A549 (cell line): ENCODE measurements around the gene DLG2. TPM values are rescaled to one million over a fixed set of nuclear protein-coding genes. Genes with fewer than 3 reads are reported as not detected.
"Not testable (repeated sequence)": the region's sequence is repeated elsewhere in the genome, so short reads cannot be mapped to it uniquely, and the experiment has no call there.

Experiments used
- ATAC-seq, 2 experiments: fragments of 200-7000 bp in 1 of 2; fragments of >200 bp in 1 of 2; cut with Nextera tagmentation in 1 of 2; cut with Tn5 transposase in 1 of 2; 3 replicates each; pipeline versions ENCODE4 v1.8.0 to v1.9.1; 2018 to 2020; ENCODE audit warnings: mild to moderate bottlenecking in 1 of 2, moderate library complexity in 1 of 2
- CTCF ChIA-PET: fragments of 300-600 bp; sonication (Branson Sonifier 250); formaldehyde crosslinking; extraction: SDS; loops from one replicate; lab custom pipeline; 2021; ENCODE audit warnings: antibody characterized with exemption, inconsistent platforms; lab: Yijun Ruan, JAX
- POLR2A ChIA-PET: fragments of 350-600 bp; formaldehyde crosslinking; extraction: SDS; loops from one replicate; lab custom pipeline; 2021; ENCODE audit warnings: antibody characterized with exemption, inconsistent platforms; lab: Yijun Ruan, JAX
- DNase-seq, 2 experiments: peaks; one replicate each; pipeline versions ENCODE4 v3.0.0 to v3.0.0-alpha.2; 2011 to 2016; ENCODE audit warnings: low read depth in 1 of 2, low spot score in 1 of 2
- FAIRE-seq: peaks from 2 replicates; lab custom pipeline; 2011; peaks lifted over from hg19 to GRCh38; lab: Jason Lieb, UNC
- H3K27ac ChIP-seq, 2 experiments: fragments of >200 bp; sonication (Bioruptor Twin); formaldehyde crosslinking; 3 replicates each; pipeline ENCODE4 v1.5.1; 2016 to 2017
- H3K4me1 ChIP-seq: fragments of >200 bp; sonication (Bioruptor Twin); formaldehyde crosslinking; 3 replicates; pipeline ENCODE4 v1.6.1; 2016
- H3K4me2 ChIP-seq: fragments of >200 bp; sonication (Bioruptor Twin); formaldehyde crosslinking; 3 replicates; pipeline ENCODE4 v1.6.1; 2016
- H3K4me3 ChIP-seq: fragments of >200 bp; sonication (Bioruptor Twin); formaldehyde crosslinking; 3 replicates; pipeline ENCODE4 v1.5.1; 2016
- H3K9me3 ChIP-seq: fragments of >200 bp; sonication (Bioruptor Twin); formaldehyde crosslinking; 3 replicates; pipeline ENCODE4 v1.6.1; 2016
- BHLHE40 ChIP-seq: IDR thresholded peaks from 2 replicates; pipeline ENCODE4 v1.6.1; 2012; ENCODE audit warnings: low read depth, low read length, inconsistent platforms
- CBX8 ChIP-seq: fragments of 200-600 bp; sonication (generic); IDR thresholded peaks from 2 replicates; pipeline ENCODE4 v1.6.1; 2016
- CEBPB ChIP-seq, 2 experiments: fragments of >200 bp in 1 of 2; sonication (Bioruptor Twin) in 1 of 2; formaldehyde crosslinking in 1 of 2; IDR thresholded peaks; 2 replicates each; pipeline ENCODE4 v1.6.1; 2012 to 2016
- CHD2 ChIP-seq: fragments of 150-350 bp; IDR thresholded peaks from 2 replicates; pipeline ENCODE4 v1.6.1; 2014; ENCODE audit warnings: low read length; ENCODE audit not compliant: partially characterized antibody
- E2F6 ChIP-seq: IDR thresholded peaks from 2 replicates; pipeline ENCODE4 v1.6.1; 2012; ENCODE audit warnings: low read depth, borderline replicate concordance
- ELK1 ChIP-seq: fragments of 150-350 bp; IDR thresholded peaks from 2 replicates; pipeline ENCODE4 v1.6.1; 2014; ENCODE audit warnings: low read depth, mild to moderate bottlenecking, low read length
- EP300 ChIP-seq, 2 experiments: fragments of >200 bp; sonication (Bioruptor Twin); formaldehyde crosslinking; IDR thresholded peaks; 2 replicates in 1 of 2; 3 replicates in 1 of 2; pipeline ENCODE4 v1.6.1; 2016 to 2017
- FOXS1 ChIP-seq: fragments of 250-450 bp; sonication (Bioruptor Pico); IDR thresholded peaks from 2 replicates; pipeline ENCODE4 v1.5.0; 2020; ENCODE audit warnings: mild to moderate bottlenecking, moderate library complexity
- HOXB13 ChIP-seq: fragments of 250-450 bp; sonication (Bioruptor Pico); IDR thresholded peaks from 2 replicates; pipeline ENCODE4 v1.5.0; 2020; ENCODE audit warnings: low read depth, mild to moderate bottlenecking, moderate library complexity
- JUNB ChIP-seq: fragments of >200 bp; sonication (Bioruptor Twin); formaldehyde crosslinking; IDR thresholded peaks from 2 replicates; pipeline ENCODE4 v1.6.1; 2016
- MAX ChIP-seq: IDR thresholded peaks from 2 replicates; pipeline ENCODE4 v1.6.1; 2012
- NFE2L2 ChIP-seq: fragments of 150-350 bp; conservative IDR thresholded peaks from 2 replicates; pipeline ENCODE4 v1.6.1; 2014; ENCODE audit warnings: low read length
- POLR2AphosphoS2 ChIP-seq: conservative IDR thresholded peaks from 2 replicates; pipeline ENCODE4 v1.6.1; 2012; ENCODE audit warnings: low read length, improper control_type of control experiment, inconsistent platforms
- RFX5 ChIP-seq: fragments of 450-650 bp; IDR thresholded peaks from 2 replicates; pipeline ENCODE4 v1.7.1; 2014; ENCODE audit warnings: antibody characterized with exemption, mild to moderate bottlenecking, moderate library complexity
- RNF2 ChIP-seq: fragments of 200-600 bp; sonication (generic); IDR thresholded peaks from 2 replicates; pipeline ENCODE4 v1.6.1; 2016; ENCODE audit warnings: low read depth, mild to moderate bottlenecking, antibody characterized with exemption, moderate library complexity, borderline replicate concordance
- SMC3 ChIP-seq: fragments of >200 bp; sonication (Bioruptor Twin); formaldehyde crosslinking; IDR thresholded peaks from 3 replicates; pipeline ENCODE4 v1.6.1; 2018; ENCODE audit warnings: inconsistent platforms
- WGBS: methylation state at CpG from one replicate; pipeline ENCODE4 v1.1.6; 2017; ENCODE audit errors: missing lambda C conversion rate; 5-methylcytosine and 5-hydroxymethylcytosine counted together
- polyA plus RNA-seq, 4 experiments: library from polyadenylated mRNA; depleted of rRNA in 3 of 4; stranded (reverse); fragments of >200 nt; fragmentation: RNase III in 1 of 4; extraction: RNeasy Plus Mini Kit Qiagen cat#74134 plus additional on column Dnase treatment in 1 of 4; gene quantifications; 2 replicates in 3 of 4; 3 replicates in 1 of 4; pipeline ENCODE4 v1.2.3, GENCODE V29; 2011 to 2017
- TF ChIP-seq, protein P1 (sequence below): fragments of >200 bp; sonication (Bioruptor Twin); formaldehyde crosslinking; IDR thresholded peaks from 3 replicates; pipeline ENCODE4 v1.6.1; 2016
- TF ChIP-seq, protein P2 (sequence below): fragments of 250-450 bp; sonication (Bioruptor Pico); IDR thresholded peaks from 2 replicates; pipeline ENCODE4 v1.5.0; 2020; ENCODE audit warnings: low read depth, mild to moderate bottlenecking, moderate library complexity

DLG2 gene
- polyA plus RNA-seq, 2 of the 4 experiments (the other 2 are of a cell fraction): 0.26 to 0.79 TPM

DNA sequence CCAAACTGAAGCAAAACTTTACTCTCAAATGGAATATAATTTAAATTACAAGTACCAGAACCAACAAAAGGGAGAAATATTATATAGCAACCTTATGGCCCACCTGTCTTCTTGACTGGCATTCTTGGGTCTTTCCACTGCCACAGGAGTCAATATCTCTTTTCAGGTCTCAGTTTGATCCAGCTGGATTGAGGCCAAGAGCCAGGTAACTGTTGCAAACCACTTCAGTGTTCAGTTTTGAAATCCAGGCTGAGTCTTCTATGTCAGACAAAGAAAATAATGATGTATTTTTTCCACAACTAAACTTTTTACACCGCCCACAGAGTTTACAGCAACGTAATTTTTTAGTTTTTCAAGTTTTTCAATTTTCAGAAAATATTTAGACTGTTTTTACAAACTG, 648 bp downstream of the DLG2 start (continued):
- TF ChIP-seq E2F6: no peak
- TF ChIP-seq, all 56 proteins: peak for 0

GRCh38 chr11:85620256-85620655, 6.9 kb downstream of the DLG2 start:
- Histone ChIP-seq H3K4me3 (no peak overlapping the region), H3K9me3 (no peaks in the 10 kb centered on the region), H3K4me1 (no peaks in the 10 kb centered on the region), H3K4me2 (no peak overlapping the region), H3K27ac (no peak overlapping the region)
- DNase-seq (no peak), FAIRE-seq (no peak), ATAC-seq (no peak)
- ChIA-PET CTCF (interaction anchor here (1.5 kb wide), 1 partner anchor 234 kb away, joined by 5 read pairs; the partner anchor contains the start of gene CCDC83), POLR2A (no interaction called here)
- TF ChIP-seq E2F6 (no peak), ELK1 (no peak), BHLHE40 (no peak), SMC3 (no peak), MAX (no peak), CEBPB (IDR thresholded peaks at IDR 0.05) (no peak), FOXS1 (no peak), RNF2 (no peak), RFX5 (no peak), JUNB (no peak), CHD2 (no peak), HOXB13 (CRISPR knock-in tag) (no peak), EP300 (IDR thresholded peaks at IDR 0.05) (no peak), NFE2L2 (no peak), POLR2AphosphoS2 (no peak)
- TF ChIP-seq, protein P1, sequence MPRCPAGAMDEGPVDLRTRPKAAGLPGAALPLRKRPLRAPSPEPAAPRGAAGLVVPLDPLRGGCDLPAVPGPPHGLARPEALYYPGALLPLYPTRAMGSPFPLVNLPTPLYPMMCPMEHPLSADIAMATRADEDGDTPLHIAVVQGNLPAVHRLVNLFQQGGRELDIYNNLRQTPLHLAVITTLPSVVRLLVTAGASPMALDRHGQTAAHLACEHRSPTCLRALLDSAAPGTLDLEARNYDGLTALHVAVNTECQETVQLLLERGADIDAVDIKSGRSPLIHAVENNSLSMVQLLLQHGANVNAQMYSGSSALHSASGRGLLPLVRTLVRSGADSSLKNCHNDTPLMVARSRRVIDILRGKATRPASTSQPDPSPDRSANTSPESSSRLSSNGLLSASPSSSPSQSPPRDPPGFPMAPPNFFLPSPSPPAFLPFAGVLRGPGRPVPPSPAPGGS: no peak
- TF ChIP-seq, protein P2, sequence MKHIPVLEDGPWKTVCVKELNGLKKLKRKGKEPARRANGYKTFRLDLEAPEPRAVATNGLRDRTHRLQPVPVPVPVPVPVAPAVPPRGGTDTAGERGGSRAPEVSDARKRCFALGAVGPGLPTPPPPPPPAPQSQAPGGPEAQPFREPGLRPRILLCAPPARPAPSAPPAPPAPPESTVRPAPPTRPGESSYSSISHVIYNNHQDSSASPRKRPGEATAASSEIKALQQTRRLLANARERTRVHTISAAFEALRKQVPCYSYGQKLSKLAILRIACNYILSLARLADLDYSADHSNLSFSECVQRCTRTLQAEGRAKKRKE (CRISPR knock-in tag): no peak
- WGBS: 78% methylated on average over 3 of the region's 3 CpGs

- DNase-seq (no peak), ATAC-seq (no peak), FAIRE-seq (no peak)
- POLR2A ChIA-PET: no interaction called here
- Histone ChIP-seq H3K27ac (no peak overlapping the region), H3K4me1 (no peaks in the 10 kb centered on the region), H3K9me3 (no peaks in the 10 kb centered on the region), H3K4me2 (no peak overlapping the region), H3K4me3 (no peak overlapping the region)
- CTCF ChIA-PET: no interaction called here
- 74% methylated on average over 6 of the region's 6 CpGs for WGBS
- peak; percentile 88 to 93 for TF ChIP-seq CEBPB (IDR thresholded peaks at IDR 0.05)
- no peak for TF ChIP-seq CBX8
Measured at GRCh38 chr11:85619499-85619898, 7.6 kb downstream of the DLG2 start.

DNA sequence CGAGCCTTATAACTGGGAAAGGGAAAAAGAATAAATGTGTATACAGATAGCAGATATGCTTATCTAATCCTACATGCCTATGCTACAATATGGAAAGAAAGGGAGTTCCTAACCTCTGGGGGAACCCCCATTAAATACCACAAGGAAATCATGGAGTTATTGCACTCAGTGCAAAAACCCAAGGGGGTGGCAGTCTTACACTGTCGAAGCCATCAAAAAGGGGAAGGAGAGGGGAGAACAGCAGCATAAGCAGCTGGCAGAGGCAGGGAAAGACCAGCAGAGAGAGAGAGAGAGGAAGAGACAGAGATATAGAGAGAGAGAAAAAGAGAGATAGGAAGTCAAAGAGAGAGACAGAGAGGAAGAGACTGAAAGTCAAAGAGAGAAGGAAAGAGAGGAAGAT, 15.5 kb downstream of the DLG2 start:
- H3K9me3 ChIP-seq, ATAC-seq, CTCF ChIA-PET, FAIRE-seq, POLR2A ChIA-PET, H3K4me2 ChIP-seq, DNase-seq, H3K27ac ChIP-seq, H3K4me1 ChIP-seq, H3K4me3 ChIP-seq: not testable (repeated sequence)
- 57% methylated on average over 2 of the region's 2 CpGs for WGBS

DNA sequence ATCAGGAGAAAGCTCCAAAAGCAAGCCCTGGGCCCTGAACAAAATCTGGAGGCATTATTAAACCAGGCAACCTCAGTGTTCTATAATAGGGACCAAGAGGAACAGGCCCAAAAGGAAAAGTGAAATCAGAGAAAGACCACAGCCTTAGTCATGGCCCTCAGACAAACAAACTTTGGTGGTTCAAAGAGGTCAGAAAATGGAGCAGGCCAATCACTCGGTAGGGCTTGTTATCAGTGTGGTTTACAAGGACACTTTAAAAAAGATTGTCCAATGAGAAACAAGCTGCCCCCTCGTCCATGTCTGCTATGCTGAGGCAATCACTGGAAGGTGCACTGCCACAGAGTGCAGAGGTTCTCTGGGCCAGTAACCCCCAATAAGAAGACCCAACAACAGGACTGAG, 17.9 kb downstream of the DLG2 start:
- POLR2A ChIA-PET: not testable (repeated sequence)
- CTCF ChIA-PET: interaction anchor here (0.6 kb wide), 1 partner anchor 18 kb away, joined by 3 read pairs; no protein-coding TSS in a partner anchor
- 37% methylated on average over 2 of the region's 2 CpGs for WGBS

GRCh38 chr11:85608621-85609020, 18.5 kb downstream of the DLG2 start:
- H3K4me2 ChIP-seq, H3K4me3 ChIP-seq, CTCF ChIA-PET, POLR2A ChIA-PET, ATAC-seq, H3K9me3 ChIP-seq, DNase-seq, FAIRE-seq, H3K27ac ChIP-seq, H3K4me1 ChIP-seq: not testable (repeated sequence)

More for the DNA sequence above, 17.9 kb downstream of the DLG2 start:
- DNase-seq, FAIRE-seq, H3K9me3 ChIP-seq, H3K4me2 ChIP-seq, H3K4me1 ChIP-seq, ATAC-seq, H3K4me3 ChIP-seq, H3K27ac ChIP-seq: not testable (repeated sequence)

DNA sequence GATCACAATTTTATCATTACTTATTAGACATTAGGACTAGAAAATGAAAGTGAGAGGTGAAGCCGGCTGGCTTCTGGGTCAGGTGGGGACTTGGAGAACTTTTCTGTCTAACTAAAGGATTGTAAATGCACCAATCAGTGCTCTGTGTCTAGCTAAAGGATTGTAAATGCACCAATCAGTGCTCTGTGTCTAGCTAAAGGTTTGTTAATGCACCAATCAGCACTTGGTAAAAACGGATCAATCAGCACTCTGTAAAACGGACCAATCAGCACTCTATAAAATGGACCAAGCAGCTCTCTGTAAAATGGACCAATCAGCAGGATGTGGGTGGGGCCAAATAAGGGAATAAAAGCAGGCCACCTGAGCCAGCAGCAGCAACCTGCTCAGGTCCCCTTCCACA, 20.9 kb downstream of the DLG2 start:
- WGBS: 52% methylated on average over 3 of the region's 3 CpGs
- H3K9me3 ChIP-seq, H3K4me2 ChIP-seq, H3K27ac ChIP-seq, H3K4me3 ChIP-seq, POLR2A ChIA-PET, ATAC-seq, H3K4me1 ChIP-seq, CTCF ChIA-PET, DNase-seq, FAIRE-seq: not testable (repeated sequence)
